ENCODE data around the gene PRR3. TPM values are rescaled to one million over a fixed set of nuclear protein-coding genes. Genes with fewer than 3 reads are reported as not detected.

The PRR3 gene
- polyA plus RNA-seq, 3 donors = 2.8 to 7.1 (median 3.6) TPM

GRCh38 chr6:30542915-30543314 lies 14.2 kb upstream of the PRR3 start:
- no peak overlapping the region for H3K27ac ChIP-seq (ENCODE audit: low read depth in 1 of 2, low read length in 2 of 2)
- no peaks in the 10 kb centered on the region for H3K9me3 Mint-ChIP-seq
- H3K27me3 Mint-ChIP-seq (ENCODE audit: low read depth in 3 of 3) = peaks cover 14 to 26% (median 21%) of the 10 kb centered on the region in 3 donors
- peak overlapping the region in 1 of 2 donors; percentile 91 for H3K4me3 Mint-ChIP-seq
- peaks cover 0 to 16% of the 10 kb centered on the region in 2 donors for H3K36me3 ChIP-seq (replicated peaks in 1 of 2; ENCODE audit: control insufficient read depth in 1 of 2, insufficient read depth in 2 of 2, low read length in 2 of 2)
- H3K79me2 ChIP-seq (ENCODE audit: insufficient read depth, low read length) = no peaks in the 10 kb centered on the region
- no peak overlapping the region for H3K4me3 ChIP-seq (replicated peaks in 1 of 3; ENCODE audit: low read depth in 2 of 3, low read length in 3 of 3)
- intact Hi-C loops (cut with micrococcal nuclease) = loop anchor here (5.0 to 10.0 kb wide), 3 partner anchors 52 to 61 kb away; no protein-coding TSS in a partner anchor
- no peak overlapping the region for H2AFZ ChIP-seq (ENCODE audit: insufficient read depth, low read depth, low read length, poor library complexity, severe bottlenecking)
- peaks cover 15 to 23% of the 10 kb centered on the region in 2 donors for H3K36me3 Mint-ChIP-seq
- no CpG with 5 or more reads among the region's 1 CpG for WGBS (ENCODE audit: insufficient coverage)
- DNase-seq = no peak
- no peak overlapping the region for H3K9ac ChIP-seq (ENCODE audit: insufficient read depth, low read length, poor library complexity, severe bottlenecking)
- peak; percentile 11 for TF ChIP-seq CTCF (IDR thresholded peaks at IDR 0.05)
- H3K27ac Mint-ChIP-seq = peak overlapping the region in 1 of 7 donors; percentile 41
- H3K4me1 ChIP-seq (ENCODE audit: control insufficient read depth in 1 of 2, insufficient read depth in 2 of 2, low read length in 2 of 2) = peaks cover 18 to 21% of the 10 kb centered on the region in 2 donors
- H3K9me3 ChIP-seq (replicated peaks in 1 of 2; ENCODE audit: control insufficient read depth in 1 of 2, insufficient read depth in 1 of 2, low read length in 2 of 2) = no peaks in the 10 kb centered on the region
- no peak overlapping the region for H3K4me2 ChIP-seq (replicated peaks; ENCODE audit: extremely low read depth, low read length, poor library complexity, severe bottlenecking)
- H4K20me1 ChIP-seq (ENCODE audit: insufficient read depth, low read length) = no peaks in the 10 kb centered on the region
- H3K4me1 Mint-ChIP-seq = peaks cover 28% of the 10 kb centered on the region
- H3K27me3 ChIP-seq (ENCODE audit: control insufficient read depth in 2 of 2, insufficient read depth in 2 of 2, low read length in 2 of 2) = peaks cover 13 to 14% of the 10 kb centered on the region in 2 donors

- Histone ChIP-seq H4K20me1 (ENCODE audit: insufficient read depth, low read length) (no peaks in the 10 kb centered on the region), H3K27ac (ENCODE audit: low read depth in 1 of 2, low read length in 2 of 2) (no peak overlapping the region), H3K4me1 (ENCODE audit: control insufficient read depth in 1 of 2, insufficient read depth in 2 of 2, low read length in 2 of 2) (peaks cover 18 to 21% of the 10 kb centered on the region in 2 donors), H3K4me2 (replicated peaks; ENCODE audit: extremely low read depth, low read length, poor library complexity, severe bottlenecking) (no peak overlapping the region), H2AFZ (ENCODE audit: insufficient read depth, low read depth, low read length, poor library complexity, severe bottlenecking) (no peak overlapping the region), H3K9ac (ENCODE audit: insufficient read depth, low read length, poor library complexity, severe bottlenecking) (no peak overlapping the region), H3K36me3 (replicated peaks in 1 of 2; ENCODE audit: control insufficient read depth in 1 of 2, insufficient read depth in 2 of 2, low read length in 2 of 2) (peaks cover 3 to 20% of the 10 kb centered on the region in 2 donors), H3K27me3 (ENCODE audit: control insufficient read depth in 2 of 2, insufficient read depth in 2 of 2, low read length in 2 of 2) (peaks cover 13 to 14% of the 10 kb centered on the region in 2 donors), H3K79me2 (ENCODE audit: insufficient read depth, low read length) (no peaks in the 10 kb centered on the region), H3K4me3 (replicated peaks in 1 of 3; ENCODE audit: low read depth in 2 of 3, low read length in 3 of 3) (no peak overlapping the region), H3K9me3 (replicated peaks in 1 of 2; ENCODE audit: control insufficient read depth in 1 of 2, insufficient read depth in 1 of 2, low read length in 2 of 2) (no peaks in the 10 kb centered on the region)
- Mint-ChIP-seq H3K27me3 (ENCODE audit: low read depth in 3 of 3) (peaks cover 14 to 24% (median 21%) of the 10 kb centered on the region in 3 donors), H3K4me3 (no peak overlapping the region), H3K27ac (peak overlapping the region in 1 of 7 donors; percentile 11), H3K36me3 (peaks cover 23 to 30% of the 10 kb centered on the region in 2 donors), H3K9me3 (no peaks in the 10 kb centered on the region), H3K4me1 (peaks cover 31% of the 10 kb centered on the region)
- no peak for TF ChIP-seq CTCF (IDR thresholded peaks at IDR 0.05)
- 79% methylated on average over 2 of the region's 3 CpGs for WGBS (ENCODE audit: insufficient coverage)
- DNase-seq = no peak
- intact Hi-C loops (cut with micrococcal nuclease) = loop anchor here (2.0 to 10.0 kb wide), 4 partner anchors 51 to 62 kb away; no protein-coding TSS in a partner anchor
These were observed 13.3 kb upstream of the PRR3 start for GRCh38 chr6:30543821-30544220.

Measured in CD14-positive monocyte (primary cell).